HG03378 (cell line): ENCODE measurements around the gene PROSER1.
A peak's percentile ranks its signal among the peaks of the same experiment; 100 is the strongest.
"Not testable (repeated sequence)": the region's sequence is repeated elsewhere in the genome, so short reads cannot be mapped to it uniquely, and the experiment has no call there.

Source experiments
- ATAC-seq: cut with Tn5 transposase; IDR thresholded peaks from one replicate; pipeline ENCODE4 v1.9.1; 2021; ENCODE audit warnings: mild to moderate bottlenecking, moderate library complexity; ENCODE audit not compliant: unreplicated experiment

The PROSER1 gene

GRCh38 chr13:39037880-39038568, at the start of gene PROSER1, which contains the start of gene NHLRC3:
Gene PROSER1 (minus strand): TSS chr13:39038089. CDS start chr13:39037242, 847 bp downstream.
Gene NHLRC3 (plus strand): TSS chr13:39038456. CDS start chr13:39038640, 184 bp downstream.
- ATAC-seq, result peak; percentile 63

- ATAC-seq, result not testable (repeated sequence)
Observed at GRCh38 chr13:39086251-39086945, 48.5 kb upstream of the PROSER1 start.

GRCh38 chr13:39073983-39074382, 36.1 kb upstream of the PROSER1 start:
- no peak for ATAC-seq

- no peak for ATAC-seq
Observed at GRCh38 chr13:39072842-39073241, 35.0 kb upstream of the PROSER1 start.

GRCh38 chr13:39062004-39062403, 24.1 kb upstream of the PROSER1 start:
- no peak for ATAC-seq

GRCh38 chr13:39058040-39058439, 20.2 kb upstream of the PROSER1 start:
- no peak for ATAC-seq

- no peak for ATAC-seq
Observed at GRCh38 chr13:39056018-39056417, 18.1 kb upstream of the PROSER1 start.

GRCh38 chr13:39054112-39054511, 16.2 kb upstream of the PROSER1 start:
- no peak for ATAC-seq

- no peak for ATAC-seq
Observed at GRCh38 chr13:39052944-39053343, 15.1 kb upstream of the PROSER1 start.

GRCh38 chr13:39051157-39051556, 13.3 kb upstream of the PROSER1 start:
- no peak for ATAC-seq

- ATAC-seq, result no peak
Observed at GRCh38 chr13:39049274-39049673, 11.4 kb upstream of the PROSER1 start.

- no peak for ATAC-seq
Observed at GRCh38 chr13:39048806-39049205, 10.9 kb upstream of the PROSER1 start.

- no peak for ATAC-seq
Observed at GRCh38 chr13:39047560-39047959, 9.7 kb upstream of the PROSER1 start.

- peak; percentile 78 for ATAC-seq
Observed at GRCh38 chr13:39044536-39044935, 6.6 kb upstream of the PROSER1 start.

GRCh38 chr13:39040206-39040605, 2.3 kb upstream of the PROSER1 start:
- no peak for ATAC-seq

- ATAC-seq, result no peak
Observed at GRCh38 chr13:39039041-39039440, 1.2 kb upstream of the PROSER1 start.

GRCh38 chr13:39038569-39039030, 711 bp upstream of the PROSER1 start:
- peak; percentile 31 for ATAC-seq

- ATAC-seq, result peak; percentile 19
Observed at GRCh38 chr13:39037410-39037879, 444 bp downstream of the PROSER1 start.

- no peak for ATAC-seq
Observed at GRCh38 chr13:39036212-39036611, 1.7 kb downstream of the PROSER1 start.

- ATAC-seq, result no peak
Observed at GRCh38 chr13:39035799-39036198, 2.1 kb downstream of the PROSER1 start.

GRCh38 chr13:39035204-39035603, 2.7 kb downstream of the PROSER1 start:
- ATAC-seq, result no peak

GRCh38 chr13:39034085-39034484, 3.8 kb downstream of the PROSER1 start:
- ATAC-seq, result no peak
